CD4-positive, alpha-beta T cell (primary cell): ENCODE data around the gene TAF4B. TPM values are rescaled to one million over a fixed set of nuclear protein-coding genes. Genes with fewer than 3 reads are reported as not detected.

Experiments
- ATAC-seq: fragments of 200-7000 bp; cut with Tn5 transposase; one replicate; pipeline ENCODE4 v1.10.0; 2022; ENCODE audit warnings: mild to moderate bottlenecking; ENCODE audit not compliant: poor library complexity
- CTCF ChIA-PET: fragments of 350-600 bp; sonication (Branson Sonifier 250); formaldehyde crosslinking; loops from one replicate; lab custom pipeline; 2021; ENCODE audit warnings: antibody characterized with exemption, inconsistent platforms; lab: Charles Lee
- POLR2A ChIA-PET: fragments of 350-600 bp; sonication (Branson Sonifier 250); formaldehyde crosslinking; loops from one replicate; lab custom pipeline; 2021; ENCODE audit warnings: antibody characterized with exemption, inconsistent platforms; lab: Charles Lee
- DNase-seq, 14 experiments: peaks; one replicate each; pipeline ENCODE4 v3.0.0-alpha.2; 2013 to 2020; ENCODE audit warnings: mixed read lengths in 2 of 14
- H3K27ac ChIP-seq, 2 donors: one replicate each; pipeline versions ENCODE4 v1.5.1 to v1.7.0; 2013; ENCODE audit warnings: low read length in 2 of 2, low read depth in 1 of 2, mild to moderate bottlenecking in 1 of 2
- H3K27me3 ChIP-seq, 2 experiments: 1 replicate in 1 of 2; 2 replicates in 1 of 2; pipeline versions ENCODE4 v1.6.1 to v1.7.0; 2013; ENCODE audit warnings: low read length in 2 of 2, control low read depth in 1 of 2, mild to moderate bottlenecking in 1 of 2, moderate library complexity in 1 of 2; ENCODE audit not compliant: insufficient read depth in 2 of 2, control insufficient read depth in 1 of 2
- H3K36me3 ChIP-seq: one replicate; pipeline ENCODE4 v1.6.1; 2013; ENCODE audit warnings: low read length, control low read depth; ENCODE audit not compliant: insufficient read depth
- H3K4me1 ChIP-seq: one replicate; pipeline ENCODE4 v1.6.1; 2013; ENCODE audit warnings: low read length, control low read depth; ENCODE audit not compliant: insufficient read depth
- H3K4me3 ChIP-seq: one replicate; pipeline ENCODE4 v1.5.1; 2013; ENCODE audit warnings: mild to moderate bottlenecking, low read length, moderate library complexity
- H3K9me3 ChIP-seq, 2 experiments: 1 replicate in 1 of 2; 2 replicates in 1 of 2; pipeline versions ENCODE4 v1.6.1 to v1.7.0; 2013; ENCODE audit warnings: low read length in 2 of 2, mild to moderate bottlenecking in 2 of 2, control low read depth in 1 of 2, moderate library complexity in 1 of 2; ENCODE audit not compliant: control insufficient read depth in 1 of 2, insufficient read depth in 1 of 2
- H3K27ac Mint-ChIP-seq: one replicate; pipeline ENCODE4 v1.8.0; 2020; ENCODE audit warnings: mixed read lengths
- H3K27me3 Mint-ChIP-seq: one replicate; pipeline ENCODE4 v1.8.0; 2021; ENCODE audit warnings: mixed read lengths
- H3K36me3 Mint-ChIP-seq: one replicate; pipeline ENCODE4 v1.8.0; 2021; ENCODE audit warnings: low read depth, mixed read lengths
- H3K4me1 Mint-ChIP-seq: one replicate; pipeline ENCODE4 v1.8.0; 2021; ENCODE audit warnings: low read depth, mixed read lengths
- H3K4me3 Mint-ChIP-seq: one replicate; pipeline ENCODE4 v1.8.0; 2020; ENCODE audit warnings: mild to moderate bottlenecking, mixed read lengths
- H3K9me3 Mint-ChIP-seq: one replicate; pipeline ENCODE4 v1.8.0; 2020; ENCODE audit warnings: mixed read lengths
- CTCF ChIP-seq: fragments of 200-600 bp; IDR thresholded peaks from one replicate; pipeline ENCODE4 v1.8.0; 2022; ENCODE audit warnings: antibody characterized with exemption, mild to moderate bottlenecking
- intact Hi-C, 2 experiments: fragments of 100-400 bp; cut with DNase I in 1 of 2; cut with micrococcal nuclease in 1 of 2; formaldehyde crosslinking; loops; one replicate each; pipeline versions ENCODE4 v1.15.1 to v1.9.0; 2023 to 2025; cut with DNase I, micrococcal nuclease
- total RNA-seq, 174 experiments: library from RNA in 2 of 174; stranded (reverse) in 2 of 174; gene quantifications; one replicate each; pipeline ENCODE4 v1.2.3 and lab custom pipeline; 2021 to 2026

The TAF4B gene
- total RNA-seq, 2 experiments from 2014 or later: 13.7 to 14.1 TPM

DNA sequence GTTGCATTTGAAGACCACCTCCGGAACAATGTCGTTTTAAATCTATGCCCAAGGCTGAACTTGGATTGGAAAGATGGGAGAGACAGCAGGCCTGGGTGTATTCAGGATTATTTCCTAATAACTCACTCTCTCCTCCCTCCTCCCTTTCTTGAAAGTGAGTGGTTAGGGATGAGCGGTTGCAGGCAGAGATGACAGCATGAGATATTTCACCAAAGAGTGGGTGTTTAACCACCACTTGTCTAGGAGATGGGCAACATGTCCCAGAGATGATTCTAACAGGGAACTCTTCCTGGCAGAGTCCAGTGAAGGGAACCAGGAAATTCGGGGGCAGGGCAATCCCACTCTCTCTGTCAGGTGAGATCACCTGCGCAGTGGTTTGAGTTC lies 198.9 kb downstream of the TAF4B start:
- no peaks in the 10 kb centered on the region for H3K4me1 ChIP-seq
- DNase-seq (no peak), ATAC-seq (no peak)
- Mint-ChIP-seq H3K27me3 (no peaks in the 10 kb centered on the region), H3K27ac (no peak overlapping the region), H3K4me1 (no peaks in the 10 kb centered on the region), H3K4me3 (no peak overlapping the region), H3K36me3 (no peaks in the 10 kb centered on the region), H3K9me3 (no peaks in the 10 kb centered on the region)
- TF ChIP-seq CTCF: no peak
- H3K27me3 ChIP-seq: no peaks in the 10 kb centered on the region
- H3K27ac ChIP-seq: no peak overlapping the region
- no peaks in the 10 kb centered on the region for H3K9me3 ChIP-seq
- CTCF ChIA-PET: no interaction called here
- intact Hi-C loops: no loop called here
- POLR2A ChIA-PET: no interaction called here
- H3K4me3 ChIP-seq: no peak overlapping the region
- H3K36me3 ChIP-seq: no peaks in the 10 kb centered on the region

- Histone ChIP-seq H3K36me3 (no peaks in the 10 kb centered on the region), H3K27me3 (no peaks in the 10 kb centered on the region), H3K27ac (no peak overlapping the region), H3K9me3 (no peaks in the 10 kb centered on the region), H3K4me1 (no peaks in the 10 kb centered on the region), H3K4me3 (no peak overlapping the region)
- intact Hi-C loops: loop anchor here in 1 of 2 experiments (5.0 kb wide), 1 partner anchor 42 kb away; no protein-coding TSS in a partner anchor
- H3K9me3 Mint-ChIP-seq: no peaks in the 10 kb centered on the region
- H3K27me3 Mint-ChIP-seq: no peaks in the 10 kb centered on the region
- ChIA-PET POLR2A (no interaction called here), CTCF (no interaction called here)
- ATAC-seq (no peak), DNase-seq (no peak)
- H3K4me3 Mint-ChIP-seq: no peak overlapping the region
- no peak for TF ChIP-seq CTCF
- H3K36me3 Mint-ChIP-seq: no peaks in the 10 kb centered on the region
- H3K27ac Mint-ChIP-seq: no peak overlapping the region
- H3K4me1 Mint-ChIP-seq: no peaks in the 10 kb centered on the region
These were observed 203.4 kb downstream of the TAF4B start for GRCh38 chr18:26429535-26430226.

GRCh38 chr18:26432651-26433424 lies 206.6 kb downstream of the TAF4B start:
- DNase-seq: no peak
- no peak for ATAC-seq
- CTCF ChIA-PET: no interaction called here
- H3K27ac Mint-ChIP-seq: no peak overlapping the region
- Histone ChIP-seq H3K4me3 (no peak overlapping the region), H3K4me1 (no peaks in the 10 kb centered on the region), H3K27ac (no peak overlapping the region), H3K27me3 (no peaks in the 10 kb centered on the region), H3K9me3 (no peaks in the 10 kb centered on the region), H3K36me3 (no peaks in the 10 kb centered on the region)
- no peaks in the 10 kb centered on the region for H3K9me3 Mint-ChIP-seq
- POLR2A ChIA-PET: no interaction called here
- intact Hi-C loops: loop anchor here in 1 of 2 experiments (5.0 kb wide), 1 partner anchor 46 kb away; no protein-coding TSS in a partner anchor
- H3K27me3 Mint-ChIP-seq: no peaks in the 10 kb centered on the region
- no peaks in the 10 kb centered on the region for H3K4me1 Mint-ChIP-seq
- no peaks in the 10 kb centered on the region for H3K36me3 Mint-ChIP-seq
- TF ChIP-seq CTCF: no peak
- no peak overlapping the region for H3K4me3 Mint-ChIP-seq
